ENCODE results near the gene CCDC177. TPM values are rescaled to one million over a fixed set of nuclear protein-coding genes. Genes with fewer than 3 reads are reported as not detected.

CCDC177 gene
- total and polyA plus RNA-seq, 2 experiments from 2014 or later, result 0.23 TPM; not detected in 1

DNA sequence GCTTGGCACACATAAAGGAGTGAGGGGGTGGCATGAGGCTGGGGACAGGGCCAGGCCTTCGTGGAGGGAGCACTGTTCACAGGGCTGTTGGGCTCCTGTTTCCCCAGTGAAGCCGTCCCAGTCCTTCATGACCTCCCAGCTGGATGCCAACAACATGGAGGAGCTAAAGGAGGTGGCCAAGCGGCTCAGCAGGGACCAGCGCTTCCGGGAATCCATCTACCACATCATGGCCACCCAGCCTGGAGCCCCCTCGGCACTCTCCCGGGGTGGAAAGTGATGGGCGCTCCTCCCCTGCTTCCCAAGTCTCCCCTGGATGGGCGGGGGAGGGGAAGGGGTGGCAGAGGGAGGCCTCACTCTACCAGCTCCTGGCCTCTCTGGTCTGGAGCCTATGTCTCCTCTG is 46.5 kb downstream of the CCDC177 start:
- H3K27me3 ChIP-seq, result peaks cover 3% of the 10 kb centered on the region
- H3K4me2 ChIP-seq, result no peak overlapping the region
- no peaks in the 10 kb centered on the region for H3K79me2 ChIP-seq
- H2AFZ ChIP-seq, result no peak overlapping the region
- H3K27ac ChIP-seq, result no peak overlapping the region
- H3K4me1 ChIP-seq (ENCODE audit: insufficient read depth), result no peaks in the 10 kb centered on the region
- 95% methylated on average over 9 of the region's 9 CpGs for WGBS (ENCODE audit: low lambda C conversion rate, missing lambda C conversion rate)
- H4K20me1 ChIP-seq (ENCODE audit: insufficient read depth, poor library complexity, severe bottlenecking), result no peaks in the 10 kb centered on the region
- TF ChIP-seq EZH2phosphoT487 (IDR thresholded peaks at IDR 0.05; ENCODE audit: low read depth, severe bottlenecking, unreplicated experiment) (no peak), CTCF (IDR thresholded peaks at IDR 0.05; ENCODE audit: poor library complexity) (no peak), EZH2 (IDR thresholded peaks at IDR 0.05; ENCODE audit: borderline replicate concordance) (no peak)
- no peaks in the 10 kb centered on the region for H3K36me3 ChIP-seq (replicated peaks; ENCODE audit: insufficient read depth, low read depth)
- no peaks in the 10 kb centered on the region for H3K9me2 ChIP-seq (replicated peaks; ENCODE audit: insufficient read depth)
- H3K9me3 ChIP-seq (ENCODE audit: low read depth), result no peaks in the 10 kb centered on the region
- H3K4me3 ChIP-seq, result no peak overlapping the region
- no peak for DNase-seq (ENCODE audit: low spot score)

- H3K9me2 ChIP-seq (replicated peaks; ENCODE audit: insufficient read depth), result no peaks in the 10 kb centered on the region
- H4K20me1 ChIP-seq (ENCODE audit: insufficient read depth, poor library complexity, severe bottlenecking), result no peaks in the 10 kb centered on the region
- no peaks in the 10 kb centered on the region for H3K79me2 ChIP-seq
- DNase-seq (ENCODE audit: low spot score), result no peak
- H3K4me3 ChIP-seq, result no peak overlapping the region
- no peaks in the 10 kb centered on the region for H3K9me3 ChIP-seq (ENCODE audit: low read depth)
- no peaks in the 10 kb centered on the region for H3K36me3 ChIP-seq (replicated peaks; ENCODE audit: insufficient read depth, low read depth)
- H3K4me2 ChIP-seq, result no peak overlapping the region
- no peak for TF ChIP-seq EZH2 (IDR thresholded peaks at IDR 0.05; ENCODE audit: borderline replicate concordance)
- no peak for TF ChIP-seq CTCF (IDR thresholded peaks at IDR 0.05; ENCODE audit: poor library complexity)
- TF ChIP-seq EZH2phosphoT487 (IDR thresholded peaks at IDR 0.05; ENCODE audit: low read depth, severe bottlenecking, unreplicated experiment), result no peak
- no peaks in the 10 kb centered on the region for H3K4me1 ChIP-seq (ENCODE audit: insufficient read depth)
- WGBS (ENCODE audit: low lambda C conversion rate, missing lambda C conversion rate), result 93% methylated on average over 14 of the region's 14 CpGs
- peaks cover 3% of the 10 kb centered on the region for H3K27me3 ChIP-seq
- no peak overlapping the region for H3K27ac ChIP-seq
- no peak overlapping the region for H2AFZ ChIP-seq
Measured at GRCh38 chr14:69527635-69528034, 47.0 kb downstream of the CCDC177 start.

- H3K4me1 ChIP-seq (ENCODE audit: insufficient read depth), result no peaks in the 10 kb centered on the region
- WGBS (ENCODE audit: low lambda C conversion rate, missing lambda C conversion rate), result 83% methylated on average over 6 of the region's 6 CpGs
- H3K36me3 ChIP-seq (replicated peaks; ENCODE audit: insufficient read depth, low read depth), result no peaks in the 10 kb centered on the region
- H3K4me3 ChIP-seq, result no peak overlapping the region
- H3K27ac ChIP-seq, result no peak overlapping the region
- DNase-seq (ENCODE audit: low spot score), result no peak
- H3K27me3 ChIP-seq, result no peaks in the 10 kb centered on the region
- no peaks in the 10 kb centered on the region for H3K9me2 ChIP-seq (replicated peaks; ENCODE audit: insufficient read depth)
- no peaks in the 10 kb centered on the region for H3K79me2 ChIP-seq
- no peak overlapping the region for H3K4me2 ChIP-seq
- H2AFZ ChIP-seq, result no peak overlapping the region
- H4K20me1 ChIP-seq (ENCODE audit: insufficient read depth, poor library complexity, severe bottlenecking), result no peaks in the 10 kb centered on the region
- no peak for TF ChIP-seq EZH2 (IDR thresholded peaks at IDR 0.05; ENCODE audit: borderline replicate concordance)
- TF ChIP-seq EZH2phosphoT487 (IDR thresholded peaks at IDR 0.05; ENCODE audit: low read depth, severe bottlenecking, unreplicated experiment), result no peak
- no peak for TF ChIP-seq CTCF (IDR thresholded peaks at IDR 0.05; ENCODE audit: poor library complexity)
- H3K9me3 ChIP-seq (ENCODE audit: low read depth), result no peaks in the 10 kb centered on the region
Measured at GRCh38 chr14:69525896-69526295, 48.8 kb downstream of the CCDC177 start.

DNA sequence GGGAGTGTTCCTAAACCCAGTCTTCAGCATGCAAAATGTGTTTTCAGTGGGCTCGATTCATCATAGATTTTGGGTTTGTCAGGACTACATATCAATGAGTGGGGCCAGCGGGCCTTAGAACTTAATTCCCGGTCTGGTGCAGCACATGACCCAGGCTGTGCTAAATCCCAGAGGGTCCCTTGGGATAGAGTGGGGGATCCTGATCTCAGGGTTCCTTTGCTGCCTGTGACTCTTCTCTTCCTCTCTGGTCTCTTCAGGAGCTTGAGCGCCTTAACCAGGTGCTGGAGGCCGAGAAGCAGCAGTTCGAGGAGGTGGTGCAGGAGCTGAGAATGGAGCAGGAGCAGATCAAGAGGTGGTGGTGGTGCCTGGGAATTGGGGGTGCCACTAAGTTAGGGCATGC is 52.6 kb downstream of the CCDC177 start:
- Histone ChIP-seq H3K36me3 (replicated peaks; ENCODE audit: insufficient read depth, low read depth) (no peaks in the 10 kb centered on the region), H3K4me3 (no peak overlapping the region)
- no peak for TF ChIP-seq EZH2phosphoT487 (IDR thresholded peaks at IDR 0.05; ENCODE audit: low read depth, severe bottlenecking, unreplicated experiment)
- TF ChIP-seq EZH2 (IDR thresholded peaks at IDR 0.05; ENCODE audit: borderline replicate concordance), result no peak
- no peak for TF ChIP-seq CTCF (IDR thresholded peaks at IDR 0.05; ENCODE audit: poor library complexity)

More for the DNA sequence above, 52.6 kb downstream of the CCDC177 start:
- peaks cover 4% of the 10 kb centered on the region for H3K4me1 ChIP-seq (ENCODE audit: insufficient read depth)
- H3K27ac ChIP-seq, result no peak overlapping the region
- H3K79me2 ChIP-seq, result no peaks in the 10 kb centered on the region
- no peaks in the 10 kb centered on the region for H4K20me1 ChIP-seq (ENCODE audit: insufficient read depth, poor library complexity, severe bottlenecking)
- H3K9me3 ChIP-seq (ENCODE audit: low read depth), result no peaks in the 10 kb centered on the region
- no peaks in the 10 kb centered on the region for H3K9me2 ChIP-seq (replicated peaks; ENCODE audit: insufficient read depth)
- H3K27me3 ChIP-seq, result no peaks in the 10 kb centered on the region
- no peak overlapping the region for H2AFZ ChIP-seq
- no peak for DNase-seq (ENCODE audit: low spot score)
- 96% methylated on average over 6 of the region's 6 CpGs for WGBS (ENCODE audit: low lambda C conversion rate, missing lambda C conversion rate)
- no peak overlapping the region for H3K4me2 ChIP-seq

Data from hepatocyte (in vitro differentiated cells).